Stomach smooth muscle (tissue), 2 donors: ENCODE measurements around the gene ATAD3C.
"Not testable (repeated sequence)": the region's sequence is repeated elsewhere in the genome, so short reads cannot be mapped to it uniquely, and the experiment has no call there.

Experiments
- H3K27ac ChIP-seq: one replicate; pipeline ENCODE4 v1.7.0; 2013; ENCODE audit warnings: mild to moderate bottlenecking, low read length, inconsistent platforms
- H3K27me3 ChIP-seq, 2 donors: one replicate each; pipeline ENCODE4 v1.7.0; 2013; ENCODE audit warnings: low read length in 2 of 2; ENCODE audit not compliant: insufficient read depth in 2 of 2, control insufficient read depth in 1 of 2
- H3K36me3 ChIP-seq, 2 donors: one replicate each; pipeline ENCODE4 v1.7.0; 2013; ENCODE audit warnings: low read length in 2 of 2; ENCODE audit not compliant: control insufficient read depth in 2 of 2, insufficient read depth in 2 of 2
- H3K4me1 ChIP-seq: one replicate; pipeline ENCODE4 v1.7.0; 2013; ENCODE audit warnings: low read length; ENCODE audit not compliant: control insufficient read depth, insufficient read depth
- H3K4me3 ChIP-seq, 2 donors: one replicate each; pipeline ENCODE4 v1.7.0; 2013; ENCODE audit warnings: low read length in 2 of 2
- H3K9ac ChIP-seq, 2 donors: one replicate each; pipeline ENCODE4 v1.7.0; 2013; ENCODE audit warnings: low read length in 2 of 2, mild to moderate bottlenecking in 1 of 2
- H3K9me3 ChIP-seq, 2 donors: one replicate each; pipeline ENCODE4 v1.7.0; 2013; ENCODE audit warnings: low read length in 2 of 2; ENCODE audit not compliant: control insufficient read depth in 2 of 2
- donor health status: healthy.
- donor health status: Pancreatic carcinoma.

ATAD3C gene

DNA sequence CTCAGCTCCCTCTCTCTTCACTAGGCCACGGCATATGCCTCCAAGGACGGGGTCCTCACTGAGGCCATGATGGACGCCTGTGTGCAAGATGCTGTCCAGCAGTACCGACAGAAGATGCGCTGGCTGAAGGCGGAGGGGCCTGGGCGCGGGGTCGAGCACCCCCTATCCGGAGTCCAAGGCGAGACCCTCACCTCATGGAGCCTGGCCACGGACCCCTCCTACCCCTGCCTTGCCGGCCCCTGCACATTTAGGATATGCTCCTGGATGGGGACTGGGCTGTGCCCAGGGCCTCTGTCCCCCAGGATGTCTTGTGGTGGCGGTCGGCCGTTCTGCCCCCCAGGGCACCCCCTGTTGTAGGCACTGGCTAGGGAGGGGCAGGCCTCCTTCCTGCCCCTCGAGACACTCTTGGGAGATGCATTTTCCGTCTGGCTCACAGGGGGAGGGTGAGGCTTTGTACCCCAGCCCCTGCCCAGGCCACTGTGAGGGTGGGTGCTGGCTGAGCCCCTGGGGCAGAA lies 46.0 kb downstream of the ATAD3C start:
- not testable (repeated sequence) for H3K9ac ChIP-seq, H3K27ac ChIP-seq, H3K4me1 ChIP-seq, H3K4me3 ChIP-seq, H3K9me3 ChIP-seq, H3K27me3 ChIP-seq
- peaks cover 14 to 19% of the 10 kb centered on the region in 2 donors for H3K36me3 ChIP-seq

GRCh38 chr1:1504777-1505365 lies 55.4 kb downstream of the ATAD3C start:
- not testable (repeated sequence) for H3K9ac ChIP-seq, H3K27ac ChIP-seq, H3K36me3 ChIP-seq, H3K27me3 ChIP-seq, H3K9me3 ChIP-seq, H3K4me3 ChIP-seq, H3K4me1 ChIP-seq

GRCh38 chr1:1505366-1505798 lies 55.9 kb downstream of the ATAD3C start:
- H3K4me1 ChIP-seq, H3K4me3 ChIP-seq, H3K27me3 ChIP-seq, H3K36me3 ChIP-seq, H3K9ac ChIP-seq, H3K27ac ChIP-seq, H3K9me3 ChIP-seq: not testable (repeated sequence)

GRCh38 chr1:1505801-1506200 lies 56.3 kb downstream of the ATAD3C start:
- H3K27ac ChIP-seq, H3K4me1 ChIP-seq, H3K27me3 ChIP-seq, H3K4me3 ChIP-seq, H3K36me3 ChIP-seq, H3K9me3 ChIP-seq: not testable (repeated sequence)
- H3K9ac ChIP-seq = peak overlapping the region in 1 of 2 donors; percentile 51

GRCh38 chr1:1507305-1507704 lies 57.8 kb downstream of the ATAD3C start:
- H3K4me1 ChIP-seq = peaks cover 11% of the 10 kb centered on the region
- no peak overlapping the region for H3K4me3 ChIP-seq
- H3K27me3 ChIP-seq = no peaks in the 10 kb centered on the region
- no peaks in the 10 kb centered on the region for H3K9me3 ChIP-seq
- H3K36me3 ChIP-seq = no peaks in the 10 kb centered on the region
- no peak overlapping the region for H3K27ac ChIP-seq
- no peak overlapping the region for H3K9ac ChIP-seq

GRCh38 chr1:1508775-1509464 lies 59.4 kb downstream of the ATAD3C start:
- H3K27me3 ChIP-seq, H3K9me3 ChIP-seq, H3K36me3 ChIP-seq, H3K9ac ChIP-seq, H3K4me3 ChIP-seq, H3K27ac ChIP-seq: not testable (repeated sequence)
- peaks cover 15% of the 10 kb centered on the region for H3K4me1 ChIP-seq

GRCh38 chr1:1509465-1509850 lies 60.0 kb downstream of the ATAD3C start:
- H3K4me1 ChIP-seq = peaks cover 15% of the 10 kb centered on the region
- H3K4me3 ChIP-seq, H3K27me3 ChIP-seq, H3K9me3 ChIP-seq, H3K36me3 ChIP-seq, H3K27ac ChIP-seq, H3K9ac ChIP-seq: not testable (repeated sequence)

DNA sequence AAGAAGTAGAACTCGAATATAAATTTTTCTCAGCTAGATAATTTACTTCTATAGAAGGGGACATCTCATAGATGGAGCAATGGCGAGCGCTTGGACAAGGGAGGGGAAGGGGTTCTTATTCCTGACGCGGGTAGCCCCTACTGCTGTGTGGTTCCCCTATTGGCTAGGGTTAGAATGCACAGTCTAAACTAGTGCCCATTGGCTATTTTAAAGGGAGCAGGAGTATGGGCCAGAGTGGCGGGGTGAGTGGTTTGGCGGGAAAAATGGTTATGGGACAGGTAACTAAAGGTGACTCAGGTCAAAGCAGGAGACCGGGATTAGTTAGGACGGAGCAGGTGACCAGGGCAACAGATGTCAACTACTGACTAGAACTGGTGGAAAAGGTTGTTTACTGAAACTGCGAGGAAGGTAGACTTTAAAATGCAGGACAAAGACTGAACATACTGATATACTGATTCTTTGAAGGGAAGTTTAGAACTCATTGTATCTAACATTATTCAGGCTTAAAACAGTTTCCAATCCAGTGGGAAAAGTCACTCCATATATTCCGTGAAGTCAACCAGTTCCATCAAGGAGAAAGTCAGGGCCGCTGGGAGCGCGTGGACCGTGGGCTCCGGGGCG lies 61.5 kb downstream of the ATAD3C start:
- peak overlapping the region; percentile 74 for H3K27ac ChIP-seq
- no peaks in the 10 kb centered on the region for H3K9me3 ChIP-seq
- no peaks in the 10 kb centered on the region for H3K36me3 ChIP-seq
- H3K4me1 ChIP-seq = peaks cover 12% of the 10 kb centered on the region
- no peaks in the 10 kb centered on the region for H3K27me3 ChIP-seq
- peak overlapping the region; percentile 78 to 91 for H3K4me3 ChIP-seq
- H3K9ac ChIP-seq = peak overlapping the region; percentile 80 to 81

GRCh38 chr1:1511533-1512285 lies 62.2 kb downstream of the ATAD3C start, which contains the start of gene ATAD3A:
Gene ATAD3A, plus strand, starts transcription at chr1:1512162. Its CDS starts 107 bp downstream, at chr1:1512269.
- peak within 1 kb of the TSS; percentile 78 to 91 for H3K4me3 ChIP-seq
- no peaks in the 10 kb centered on the region for H3K36me3 ChIP-seq
- H3K9ac ChIP-seq = peak within 1 kb of the TSS; percentile 80 to 81
- no peaks in the 10 kb centered on the region for H3K9me3 ChIP-seq
- H3K27ac ChIP-seq = peak within 1 kb of the TSS; percentile 74
- peaks cover 12% of the 10 kb centered on the region for H3K4me1 ChIP-seq
- no peaks in the 10 kb centered on the region for H3K27me3 ChIP-seq

DNA sequence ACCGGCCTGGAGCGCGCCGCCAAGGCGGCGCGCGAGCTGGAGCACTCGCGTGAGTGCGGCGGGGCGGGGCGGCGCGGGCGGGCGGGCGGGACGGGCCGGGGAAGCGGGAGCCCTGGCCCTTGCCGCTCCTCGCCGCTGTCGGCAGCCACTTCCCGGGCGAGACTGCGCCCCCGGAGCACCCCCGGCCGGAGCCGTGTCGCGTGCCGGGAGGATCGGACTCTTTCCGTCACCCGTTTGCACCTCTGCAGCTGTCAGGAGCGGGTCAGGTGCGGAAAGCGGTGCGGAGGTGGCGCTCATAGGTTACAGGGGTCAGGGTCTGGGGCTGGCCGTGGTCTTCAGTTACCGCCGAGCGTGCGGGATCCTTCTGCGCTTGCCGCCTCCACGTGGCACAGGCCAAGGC lies 62.9 kb downstream of the ATAD3C start:
- not testable (repeated sequence) for H3K9me3 ChIP-seq, H3K36me3 ChIP-seq, H3K9ac ChIP-seq, H3K27me3 ChIP-seq, H3K27ac ChIP-seq
- H3K4me3 ChIP-seq = peak overlapping the region in 1 of 2 donors; percentile 91
- peaks cover 12% of the 10 kb centered on the region for H3K4me1 ChIP-seq
